HG03159 (cell line): ENCODE data around the gene NOS3.

Source experiments
- ATAC-seq: cut with Tn5 transposase; IDR thresholded peaks from one replicate; pipeline ENCODE4 v1.9.1; 2021; ENCODE audit warnings: mild to moderate bottlenecking, moderate library complexity; ENCODE audit not compliant: unreplicated experiment

Gene NOS3

GRCh38 chr7:150951521-150951920, 39.3 kb upstream of the NOS3 start:
- no peak for ATAC-seq

- ATAC-seq, result no peak
Measured at GRCh38 chr7:150952331-150953050, 38.3 kb upstream of the NOS3 start.

- no peak for ATAC-seq
Measured at GRCh38 chr7:150953061-150953997, 37.5 kb upstream of the NOS3 start.

DNA sequence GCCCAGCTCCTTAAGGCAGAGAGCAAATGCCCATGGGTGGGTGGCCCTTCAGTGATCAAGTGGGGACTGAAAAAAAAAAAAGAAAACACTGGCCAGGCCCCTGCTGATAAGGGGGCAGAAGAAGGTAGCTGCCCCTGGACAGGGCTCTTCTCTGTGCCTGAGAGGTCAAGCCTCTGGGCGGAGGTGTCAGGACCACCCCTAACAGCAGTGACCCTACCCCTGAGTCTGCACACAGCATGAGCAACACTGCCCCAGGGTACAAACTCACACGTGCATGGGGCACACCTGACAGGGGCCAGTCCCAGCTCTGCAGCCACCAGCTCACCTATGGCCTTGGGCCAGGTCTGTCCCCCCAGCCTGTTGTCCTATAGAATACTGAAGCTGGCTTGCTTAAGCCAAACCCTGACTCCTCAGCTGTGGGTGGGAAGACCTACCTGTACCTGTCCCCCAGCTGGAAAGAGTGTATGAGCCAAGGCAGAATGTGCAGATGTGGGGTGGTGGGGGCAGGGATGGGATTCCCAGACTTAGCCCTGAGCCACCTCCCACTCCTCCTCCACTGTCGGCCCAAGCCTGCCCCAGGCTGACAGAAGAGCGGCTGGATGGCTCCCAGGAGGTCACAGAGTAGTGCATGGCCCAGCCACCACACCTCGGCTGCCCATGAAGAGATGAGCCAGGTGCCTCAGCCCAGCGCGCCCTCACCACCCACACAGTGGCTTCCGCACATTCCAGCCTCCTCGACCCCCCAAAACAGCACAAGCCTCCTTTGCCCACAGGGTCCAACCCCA, 36.4 kb upstream of the NOS3 start:
- no peak for ATAC-seq

DNA sequence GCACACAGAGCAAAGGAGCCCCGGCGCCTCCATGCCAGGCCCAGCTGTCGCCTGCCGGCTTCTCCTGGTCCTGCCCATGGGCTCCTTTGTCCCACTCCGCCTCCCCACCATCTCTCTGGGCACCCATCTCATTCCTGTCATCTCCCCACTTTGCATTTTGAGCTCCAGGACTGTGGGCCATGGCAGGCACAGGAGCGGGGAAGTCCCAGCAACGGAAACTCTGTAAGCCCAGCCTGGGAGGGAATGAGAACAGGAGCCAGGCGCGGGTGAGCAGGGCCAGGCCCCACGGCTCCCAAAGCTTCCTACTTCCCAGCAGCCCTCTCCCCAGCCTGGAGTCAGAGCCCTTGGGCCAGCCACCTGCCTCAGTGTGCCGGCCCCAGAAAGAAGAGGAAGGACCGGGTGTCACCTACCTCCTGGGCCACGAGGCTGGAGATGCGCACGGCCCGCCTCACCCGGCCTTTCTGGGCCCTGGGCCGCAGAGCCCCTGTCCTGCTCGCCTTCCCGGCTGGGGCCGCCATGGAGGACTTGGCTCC, 35.8 kb upstream of the NOS3 start:
- no peak for ATAC-seq

GRCh38 chr7:150955519-150956394, 35.1 kb upstream of the NOS3 start:
- ATAC-seq, result no peak

GRCh38 chr7:150956395-150957132, 34.3 kb upstream of the NOS3 start:
- ATAC-seq, result no peak

DNA sequence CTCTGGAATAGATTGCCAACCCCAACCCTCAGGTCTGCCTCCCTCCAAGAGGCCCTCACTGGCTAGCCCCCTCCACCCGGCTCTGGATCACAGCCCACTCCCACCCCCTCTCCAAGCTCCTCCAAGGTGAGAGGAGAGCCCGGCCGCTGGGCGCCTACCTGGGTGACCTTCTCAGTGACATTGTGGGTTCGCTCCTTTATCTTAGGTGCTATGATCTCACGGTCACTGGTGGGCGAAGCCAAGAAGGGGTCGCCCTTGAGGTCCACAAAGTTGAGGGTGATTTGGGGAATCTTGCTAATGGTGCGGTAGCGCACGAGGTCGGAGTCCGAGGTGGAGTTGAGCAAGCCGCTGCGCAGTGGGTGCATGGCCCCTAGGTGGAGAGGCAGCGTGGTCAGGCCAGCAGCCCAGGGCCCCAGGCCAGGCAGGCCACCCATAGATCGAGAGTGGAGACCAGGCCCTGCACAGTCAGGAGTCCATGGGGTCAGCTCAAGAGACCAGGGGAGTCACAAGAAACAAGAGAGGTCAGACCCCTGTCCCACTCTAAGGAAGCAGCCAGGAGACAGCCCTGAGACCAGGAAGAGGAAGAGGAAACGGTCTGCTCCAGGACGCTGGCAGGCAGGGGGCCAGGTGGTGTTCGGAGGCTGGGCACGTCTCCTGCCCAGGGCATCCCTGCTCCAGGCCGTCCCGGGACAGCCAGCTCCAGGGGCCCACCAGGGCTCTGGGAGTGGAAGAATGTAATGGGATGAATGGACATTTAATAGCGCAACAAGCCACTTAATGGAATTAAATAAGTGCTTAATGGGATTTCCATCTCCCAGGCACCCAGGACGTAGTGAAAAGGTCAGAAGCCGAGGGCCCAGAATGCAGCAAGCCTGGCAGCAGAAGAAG, 33.4 kb upstream of the NOS3 start:
- no peak for ATAC-seq

DNA sequence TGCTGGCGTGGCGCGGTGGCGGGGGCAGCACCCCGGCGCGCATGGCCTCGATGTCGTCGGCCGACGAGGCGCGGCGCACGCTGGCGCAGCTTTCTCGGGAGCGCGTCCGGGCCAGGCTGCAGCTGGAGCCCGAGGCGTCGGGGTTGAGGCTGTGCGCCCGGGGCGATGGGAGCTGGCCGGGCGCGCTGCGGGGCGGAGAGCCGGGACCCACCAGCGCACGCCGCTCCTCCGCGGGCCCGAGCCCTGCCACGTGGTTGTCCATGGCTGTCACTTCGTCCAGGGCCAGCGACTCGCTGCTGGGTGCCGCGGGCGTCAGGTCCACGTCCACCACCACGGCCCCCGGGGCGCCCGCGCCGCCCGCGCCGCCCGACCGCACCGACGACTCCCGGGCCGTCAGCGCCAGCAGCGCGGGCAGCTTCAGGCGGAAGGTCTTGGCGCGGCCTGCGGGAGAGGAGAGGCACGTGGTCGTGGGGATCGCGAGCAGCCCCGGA, 32.7 kb upstream of the NOS3 start:
- no peak for ATAC-seq

DNA sequence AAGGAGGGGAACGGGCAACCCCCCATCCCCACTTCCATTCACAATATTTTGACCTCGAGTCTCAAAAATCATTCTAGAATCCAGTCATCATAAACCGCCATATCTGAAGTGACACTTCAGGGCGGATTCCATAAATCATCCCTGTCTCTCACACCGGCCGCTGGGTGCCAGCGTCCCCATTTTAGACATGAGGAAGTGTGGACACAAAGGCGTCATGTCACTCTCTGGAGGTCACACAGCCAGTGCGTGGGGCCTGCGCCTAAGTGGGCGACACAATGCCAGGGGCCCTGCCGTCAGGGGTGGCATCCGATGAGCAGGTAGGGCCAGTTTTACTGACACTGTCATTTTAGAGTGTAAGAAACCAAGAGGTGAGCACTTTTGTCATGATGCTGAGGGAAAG, 32.2 kb upstream of the NOS3 start:
- ATAC-seq, result no peak

DNA sequence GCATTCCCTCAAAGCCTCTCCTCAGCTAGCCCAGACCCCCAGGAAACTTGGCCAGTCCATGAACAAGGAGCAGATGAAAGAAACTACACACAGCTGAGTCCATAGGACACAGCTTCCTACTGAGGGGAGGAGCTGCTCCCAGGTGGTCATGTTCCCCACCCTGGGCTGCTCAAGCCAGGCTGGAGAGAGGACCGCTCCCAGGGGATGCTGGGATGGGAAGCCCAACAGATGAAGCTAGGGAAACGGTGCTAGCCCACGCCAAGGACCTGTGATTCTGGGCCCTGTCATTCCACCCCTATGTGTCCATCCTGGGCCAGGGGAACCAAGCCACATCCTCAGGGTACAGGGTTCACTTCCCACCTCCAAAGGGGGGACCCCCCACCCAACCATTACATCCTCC, 31.7 kb upstream of the NOS3 start:
- ATAC-seq, result no peak

DNA sequence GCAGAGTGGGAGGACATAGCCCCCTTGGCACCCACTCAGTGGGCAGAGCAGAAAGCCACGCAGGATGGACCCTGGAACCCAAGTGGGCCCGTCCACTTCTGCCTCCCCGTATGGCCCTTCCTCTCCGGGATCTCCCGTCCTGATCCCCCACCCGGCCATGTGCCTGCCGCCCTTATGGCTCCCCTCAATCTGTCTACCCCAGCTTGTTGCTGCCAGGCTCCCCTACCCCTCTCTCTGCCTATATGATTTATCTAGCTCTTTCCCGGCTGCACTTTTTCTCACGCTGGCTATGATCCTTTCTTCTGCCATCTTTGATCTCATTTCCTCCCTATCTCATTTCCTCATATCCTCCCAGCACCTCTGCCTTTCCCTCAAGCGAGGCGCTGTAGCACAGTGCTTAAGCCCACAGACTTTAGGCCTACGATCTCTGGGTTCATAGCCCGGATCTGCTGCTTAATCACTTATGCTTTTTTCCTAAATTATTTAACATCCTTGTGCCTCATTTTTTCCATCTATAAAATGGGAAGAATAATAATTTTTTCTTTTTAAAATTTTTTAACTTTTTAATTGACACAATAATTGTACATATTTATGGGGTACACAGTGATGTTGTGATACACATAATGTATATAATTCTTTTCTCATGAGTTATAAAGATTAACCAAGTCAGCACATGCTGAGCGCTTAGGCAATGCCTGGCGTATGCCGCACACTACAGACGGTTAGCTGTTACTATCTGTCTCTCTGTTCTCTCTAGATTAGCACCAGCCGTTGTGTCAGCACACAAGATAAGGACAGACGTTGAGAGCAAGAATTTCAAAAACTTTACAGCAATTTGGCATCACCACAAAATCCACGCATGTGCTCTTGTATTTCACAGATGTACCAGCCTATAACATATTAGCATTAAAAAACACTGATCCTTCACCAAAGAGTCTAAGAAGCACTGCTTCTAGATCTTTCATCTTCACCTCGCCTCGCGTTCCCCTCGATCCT, 30.8 kb upstream of the NOS3 start:
- ATAC-seq, result no peak

DNA sequence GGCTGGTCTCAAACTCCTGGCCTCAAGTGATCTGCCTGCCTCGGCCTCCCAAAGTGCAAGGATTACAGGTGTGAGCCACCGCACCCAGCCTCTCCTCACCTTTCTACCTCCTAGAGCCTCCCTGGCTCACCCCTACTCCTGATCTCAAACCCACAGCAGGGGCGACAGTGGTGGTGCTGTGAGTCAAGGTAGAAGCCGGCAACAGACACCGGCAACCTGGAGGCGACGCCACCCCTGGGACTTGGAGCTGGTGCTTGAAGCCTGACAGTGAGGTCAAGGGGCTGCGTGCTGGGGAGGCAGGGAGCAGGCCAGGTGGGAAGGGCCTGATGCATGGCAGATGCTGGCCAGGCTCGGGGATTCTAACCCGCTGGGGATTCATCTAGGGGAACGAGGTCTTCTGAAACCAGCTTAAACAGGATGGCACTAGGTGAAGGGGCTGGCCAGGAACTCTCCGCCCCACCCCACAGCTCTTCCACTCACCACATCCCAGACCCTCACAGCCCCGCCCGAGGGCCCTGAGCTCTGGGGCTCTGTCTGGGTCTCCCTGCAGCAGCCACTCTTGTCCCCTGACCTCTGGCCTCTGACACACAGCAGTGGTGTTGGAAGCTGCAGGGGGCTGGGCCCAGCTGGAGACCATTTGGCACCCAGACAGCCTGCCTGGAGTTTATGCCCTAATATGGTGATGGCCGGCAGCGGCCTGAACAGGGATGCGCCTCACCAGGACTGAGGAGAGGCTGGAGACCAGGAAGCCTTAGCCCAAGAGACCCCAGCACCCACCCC, 29.1 kb upstream of the NOS3 start:
- ATAC-seq, result no peak

DNA sequence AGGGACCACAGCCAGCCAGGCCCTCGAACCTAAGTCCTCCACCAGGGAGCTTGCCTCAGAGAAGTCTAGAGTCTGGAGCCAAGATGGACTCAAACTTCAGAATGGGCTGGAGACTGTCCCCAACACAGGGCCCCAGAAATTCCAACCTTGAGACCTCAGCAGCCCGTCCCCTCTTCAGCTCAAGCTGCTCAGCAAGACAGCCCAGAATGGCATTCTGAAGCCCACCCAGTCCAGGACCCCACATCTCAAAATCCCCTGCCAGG, 28.6 kb upstream of the NOS3 start:
- ATAC-seq, result no peak

DNA sequence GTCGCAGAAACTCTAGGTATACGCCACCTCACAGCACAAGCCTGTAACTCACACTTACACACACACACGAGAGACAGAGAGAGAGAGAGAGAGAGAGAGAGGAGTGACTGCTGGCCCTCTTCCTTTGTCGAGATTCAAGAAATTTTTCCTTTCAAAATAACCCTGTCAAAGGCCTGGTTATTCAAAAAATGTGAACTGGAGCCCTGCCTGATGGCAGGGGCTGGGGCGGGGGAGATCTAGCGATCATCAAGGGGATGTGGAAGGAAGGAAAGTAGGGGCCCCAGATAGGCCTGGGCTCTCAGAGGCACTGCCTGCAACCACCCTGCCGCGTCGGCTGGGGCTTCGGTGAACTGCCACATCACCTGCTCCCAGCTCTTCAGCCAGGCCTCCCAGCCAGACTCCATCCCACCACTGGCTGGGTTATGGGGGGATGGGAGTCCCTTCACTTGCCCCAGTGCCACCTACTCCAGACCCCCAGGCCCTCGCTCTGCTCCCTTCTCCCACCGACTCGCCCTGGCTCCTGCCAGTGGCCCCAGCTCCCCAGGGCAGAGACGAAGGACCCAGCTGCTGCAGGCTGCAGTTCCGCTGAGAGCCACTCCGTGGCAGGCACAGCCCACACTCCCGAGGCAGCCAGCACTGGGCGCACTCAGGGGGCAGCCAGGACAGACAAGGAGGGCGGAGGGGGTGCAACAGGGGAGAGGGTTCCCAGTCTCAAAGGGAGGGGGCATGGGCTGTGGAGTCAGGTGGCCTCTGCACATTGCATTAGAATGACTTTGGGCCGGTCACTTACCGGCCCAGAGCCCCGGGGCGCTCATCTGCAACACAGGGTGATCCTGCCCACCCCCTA, 28.0 kb upstream of the NOS3 start:
- peak; percentile 79 for ATAC-seq
